Keratinocyte (primary cell): ENCODE data around the gene LHPP. TPM values are rescaled to one million over a fixed set of nuclear protein-coding genes. Genes with fewer than 3 reads are reported as not detected.

ENCODE experiments used
- DNase-seq: peaks from one replicate; pipeline ENCODE4 v3.0.0-alpha.2; 2011; ENCODE audit warnings: low read depth, missing footprints, low spot score
- FAIRE-seq: peaks from 2 replicates; lab custom pipeline; 2011; peaks lifted over from hg19 to GRCh38; lab: Jason Lieb, UNC
- H2AFZ ChIP-seq: 2 replicates; pipeline ENCODE4 v1.6.0; 2012; ENCODE audit warnings: low read length, control low read depth, inconsistent platforms; ENCODE audit not compliant: control insufficient read depth
- H3K27ac ChIP-seq: 2 replicates; pipeline ENCODE4 v1.5.1; 2011; ENCODE audit warnings: low read length; ENCODE audit not compliant: control insufficient read depth, insufficient read depth
- H3K27me3 ChIP-seq: 3 replicates; pipeline ENCODE4 v1.6.0; 2011; ENCODE audit warnings: low read length; ENCODE audit not compliant: control insufficient read depth, insufficient read depth; ENCODE audit errors: extremely low read depth
- H3K36me3 ChIP-seq, 2 experiments: 2 replicates in 1 of 2; 3 replicates in 1 of 2; pipeline ENCODE4 v1.5.1; 2011; ENCODE audit warnings: low read length in 2 of 2, mild to moderate bottlenecking in 1 of 2; ENCODE audit not compliant: control insufficient read depth in 2 of 2, insufficient read depth in 2 of 2; ENCODE audit errors: extremely low read depth in 1 of 2
- H3K4me1 ChIP-seq: 3 replicates; pipeline ENCODE4 v1.5.1; 2011; ENCODE audit warnings: low read length; ENCODE audit not compliant: control insufficient read depth, insufficient read depth; ENCODE audit errors: extremely low read depth
- H3K4me2 ChIP-seq: 3 replicates; pipeline ENCODE4 v1.6.0; 2011; ENCODE audit warnings: low read depth, low read length; ENCODE audit not compliant: control insufficient read depth, insufficient read depth; ENCODE audit errors: extremely low read depth
- H3K4me3 ChIP-seq, 3 experiments: fragments of 200-600 bp in 1 of 3; sonication (generic) in 1 of 3; 2 replicates in 2 of 3; 3 replicates in 1 of 3; pipeline ENCODE4 v1.5.1; 2011 to 2016; ENCODE audit warnings: low read length in 3 of 3, mild to moderate bottlenecking in 3 of 3, control low read depth in 2 of 3, inconsistent platforms in 1 of 3, low read depth in 1 of 3, mixed read lengths in 1 of 3, mixed run types in 1 of 3, moderate library complexity in 1 of 3; ENCODE audit not compliant: control insufficient read depth in 2 of 3, insufficient read depth in 2 of 3; ENCODE audit errors: extremely low read depth in 1 of 3
- H3K79me2 ChIP-seq: 2 replicates; pipeline ENCODE4 v1.6.0; 2012; ENCODE audit warnings: low read length; ENCODE audit not compliant: control insufficient read depth, insufficient read depth
- H3K9ac ChIP-seq: 3 replicates; pipeline ENCODE4 v1.6.0; 2011; ENCODE audit warnings: low read length; ENCODE audit not compliant: control insufficient read depth, insufficient read depth; ENCODE audit errors: extremely low read depth
- H3K9me1 ChIP-seq: 3 replicates; pipeline ENCODE4 v1.6.0; 2011; ENCODE audit warnings: low read length; ENCODE audit not compliant: control insufficient read depth, insufficient read depth; ENCODE audit errors: extremely low read depth
- H3K9me3 ChIP-seq: 2 replicates; pipeline ENCODE4 v1.5.1; 2012; ENCODE audit warnings: low read depth, low read length; ENCODE audit not compliant: control insufficient read depth
- H4K20me1 ChIP-seq: 3 replicates; pipeline ENCODE4 v1.6.0; 2011; ENCODE audit warnings: low read length; ENCODE audit not compliant: control insufficient read depth, insufficient read depth; ENCODE audit errors: extremely low read depth
- CTCF ChIP-seq, 3 experiments: IDR thresholded peaks in 1 of 3; conservative IDR thresholded peaks in 1 of 3; optimal IDR thresholded peaks in 1 of 3; 2 replicates in 2 of 3; 3 replicates in 1 of 3; pipeline versions ENCODE3 to v1.5.1; 2011; ENCODE audit warnings: low read length in 3 of 3, mild to moderate bottlenecking in 3 of 3, moderate library complexity in 2 of 3, control low read depth in 1 of 3, inconsistent platforms in 1 of 3; ENCODE audit not compliant: insufficient read depth in 2 of 3; ENCODE audit errors: extremely low read depth in 1 of 3
- EZH2 ChIP-seq: IDR thresholded peaks from one replicate; pipeline ENCODE4 v1.6.1; 2012; ENCODE audit warnings: inconsistent platforms, mild to moderate bottlenecking, low read length, moderate library complexity
- dilution Hi-C: fragments of 300-500 bp; cut with MboI; formaldehyde crosslinking; loops from one replicate; pipeline ENCODE4 v1.7.0; 2020; ENCODE audit warnings: low sequenced_read_pairs; ENCODE audit not compliant: extremely low pct_ligation_motif_present
- polyA plus RNA-seq, 5 experiments: library from polyadenylated mRNA; depleted of rRNA in 3 of 5; stranded (reverse) in 3 of 5; stranded (forward) in 1 of 5; unstranded in 1 of 5; fragments of >200 nt; gene quantifications; 1 replicate in 1 of 5; 2 replicates in 3 of 5; 3 replicates in 1 of 5; pipeline versions ENCODE4 v1.2.1 to v1.2.3, GENCODE V29; 2011 to 2012; ENCODE audit warnings: missing spikeins in 2 of 5, low read depth in 1 of 5, low replicate concordance in 1 of 5

LHPP gene
- polyA plus RNA-seq, 1 donor (not counting 4 experiments of a cell fraction or from before 2014, with no cell fraction given): 13.1 TPM

- Histone ChIP-seq H3K36me3 (no peaks in the 10 kb centered on the region), H3K9me1 (no peaks in the 10 kb centered on the region), H3K27me3 (peaks cover 4% of the 10 kb centered on the region), H3K9ac (no peak overlapping the region), H3K4me1 (no peaks in the 10 kb centered on the region), H3K27ac (no peak overlapping the region), H3K9me3 (no peaks in the 10 kb centered on the region), H3K4me3 (no peak overlapping the region), H3K79me2 (no peaks in the 10 kb centered on the region), H3K4me2 (no peak overlapping the region), H4K20me1 (no peaks in the 10 kb centered on the region), H2AFZ (no peak overlapping the region)
- no peak for TF ChIP-seq EZH2
- no peak for TF ChIP-seq CTCF (optimal IDR thresholded peaks at IDR 0.05 in 1 of 3, IDR thresholded peaks at IDR 0.05 in 1 of 3, conservative IDR thresholded peaks at IDR 0.05 in 1 of 3; ENCODE audit: extremely low read depth in 1 of 3, insufficient read depth in 2 of 3, low read length in 3 of 3)
- FAIRE-seq (no peak), DNase-seq (no peak)
- dilution Hi-C loops: no loop called here
These were observed 145.2 kb downstream of the LHPP start for GRCh38 chr10:124606822-124607221.

- H4K20me1 ChIP-seq: no peaks in the 10 kb centered on the region
- TF ChIP-seq EZH2: no peak
- TF ChIP-seq CTCF (optimal IDR thresholded peaks at IDR 0.05 in 1 of 3, IDR thresholded peaks at IDR 0.05 in 1 of 3, conservative IDR thresholded peaks at IDR 0.05 in 1 of 3; ENCODE audit: extremely low read depth in 1 of 3, insufficient read depth in 2 of 3, low read length in 3 of 3): no peak
- H2AFZ ChIP-seq: no peak overlapping the region
- dilution Hi-C loops: no loop called here
- H3K4me1 ChIP-seq: no peaks in the 10 kb centered on the region
- H3K27ac ChIP-seq: no peak overlapping the region
- H3K4me2 ChIP-seq: no peak overlapping the region
- no peaks in the 10 kb centered on the region for H3K36me3 ChIP-seq
- DNase-seq (no peak), FAIRE-seq (no peak)
- peaks cover 4% of the 10 kb centered on the region for H3K27me3 ChIP-seq
- H3K9me1 ChIP-seq: no peaks in the 10 kb centered on the region
- H3K9ac ChIP-seq: no peak overlapping the region
- no peaks in the 10 kb centered on the region for H3K9me3 ChIP-seq
- H3K79me2 ChIP-seq: no peaks in the 10 kb centered on the region
- no peak overlapping the region for H3K4me3 ChIP-seq
These were observed 146.1 kb downstream of the LHPP start for GRCh38 chr10:124607693-124608092.
